ENCODE results near the gene DBNDD2.

Gene DBNDD2, protein sequence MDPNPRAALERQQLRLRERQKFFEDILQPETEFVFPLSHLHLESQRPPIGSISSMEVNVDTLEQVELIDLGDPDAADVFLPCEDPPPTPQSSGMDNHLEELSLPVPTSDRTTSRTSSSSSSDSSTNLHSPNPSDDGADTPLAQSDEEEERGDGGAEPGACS

DNA sequence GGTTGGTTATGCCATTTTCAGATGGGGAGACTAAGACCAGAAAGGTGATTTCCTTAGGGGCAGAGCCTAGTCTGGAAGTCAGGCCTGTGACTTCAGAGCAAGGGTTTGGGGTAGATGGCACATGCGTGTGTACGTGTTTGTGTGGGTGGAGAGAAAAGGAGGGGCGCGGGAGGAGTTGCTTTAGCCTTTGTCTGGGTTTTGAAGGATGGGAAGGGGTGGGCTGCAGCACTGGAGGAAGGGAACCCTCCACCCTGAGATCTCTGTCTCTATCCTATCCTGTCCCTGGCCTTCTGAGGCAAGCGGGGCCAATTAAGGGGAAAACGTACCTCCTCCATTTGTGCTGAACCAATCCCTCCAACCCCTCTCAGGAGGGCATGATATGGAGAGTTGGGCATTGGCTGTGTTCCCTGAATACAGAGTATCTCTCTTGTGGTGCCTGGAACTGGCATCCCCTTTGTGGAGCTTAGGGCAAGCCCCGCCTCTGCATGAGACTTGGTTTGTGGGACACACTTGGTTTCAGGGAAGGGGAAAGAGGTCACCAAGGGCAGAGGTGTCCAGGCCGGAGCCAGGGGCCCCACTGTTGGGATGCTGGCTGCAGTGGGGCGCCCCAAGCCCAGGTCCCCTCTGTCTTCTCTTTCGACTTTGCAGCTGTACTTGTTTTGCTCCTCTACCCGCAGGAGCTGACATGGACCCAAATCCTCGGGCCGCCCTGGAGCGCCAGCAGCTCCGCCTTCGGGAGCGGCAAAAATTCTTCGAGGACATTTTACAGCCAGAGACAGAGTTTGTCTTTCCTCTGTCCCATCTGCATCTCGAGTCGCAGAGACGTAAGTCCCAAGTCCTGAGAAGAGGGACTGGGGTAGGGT lies at the start of gene DBNDD2:
TSS of gene DBNDD2 (plus strand) at position 507 of the 863 bp plus-strand sequence. CDS start at position 686, 179 bp downstream.
- DNase-seq (ENCODE audit: low spot score) = no peak

DNA sequence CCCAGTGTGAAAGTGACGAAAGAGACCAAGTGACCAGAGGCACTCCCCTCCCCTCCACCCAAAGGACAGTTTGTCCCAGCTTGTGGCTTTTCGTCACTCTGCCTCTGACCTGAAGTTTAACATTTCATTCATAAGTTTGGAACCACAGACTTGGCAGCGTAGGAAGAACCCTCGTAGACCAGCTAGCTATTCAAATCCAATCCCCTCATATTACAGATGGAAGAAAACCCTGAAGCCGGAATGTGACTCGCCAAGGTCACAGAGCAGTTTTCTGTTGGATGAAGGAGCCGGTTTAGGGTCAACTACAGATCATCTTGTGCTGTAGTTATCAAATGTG lies 49.1 kb upstream of the DBNDD2 start:
- no peak for DNase-seq (ENCODE audit: low spot score)

DNA sequence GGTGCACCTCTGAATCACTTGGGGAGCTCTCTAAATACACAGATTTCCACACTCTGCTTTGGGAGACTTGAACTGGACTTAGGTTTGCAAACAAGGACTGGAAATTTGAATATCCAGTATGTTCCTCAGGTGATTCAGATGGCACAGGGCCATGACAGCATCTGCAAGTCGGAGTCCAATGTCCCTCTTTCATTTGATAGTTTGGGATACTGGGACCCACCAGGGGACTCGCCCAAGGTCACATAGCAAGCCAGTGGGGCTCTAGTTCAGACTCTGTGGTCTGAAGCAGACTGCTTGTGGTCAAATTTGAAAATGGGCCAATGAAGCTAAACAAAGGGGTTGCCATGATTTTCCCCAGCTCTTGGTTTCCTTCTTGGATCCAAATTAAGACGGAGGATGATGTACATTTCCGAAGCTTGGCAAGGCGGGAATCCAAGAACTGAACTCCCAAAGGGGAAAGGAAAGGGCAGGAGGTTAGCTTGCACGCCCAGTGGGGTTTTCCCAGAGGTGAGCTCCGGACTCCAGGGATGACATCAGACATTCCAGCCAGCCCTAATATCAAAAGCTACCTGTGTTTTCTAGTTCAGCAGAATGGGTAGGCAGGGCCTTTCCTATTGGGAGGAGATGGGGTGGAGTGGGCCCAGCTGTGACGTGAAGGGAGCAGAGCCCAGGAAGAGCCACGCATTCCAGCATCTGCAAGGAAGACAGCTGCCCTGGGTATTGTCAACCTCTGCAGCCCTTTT lies 48.5 kb upstream of the DBNDD2 start:
- no peak for DNase-seq (ENCODE audit: low spot score)

DNA sequence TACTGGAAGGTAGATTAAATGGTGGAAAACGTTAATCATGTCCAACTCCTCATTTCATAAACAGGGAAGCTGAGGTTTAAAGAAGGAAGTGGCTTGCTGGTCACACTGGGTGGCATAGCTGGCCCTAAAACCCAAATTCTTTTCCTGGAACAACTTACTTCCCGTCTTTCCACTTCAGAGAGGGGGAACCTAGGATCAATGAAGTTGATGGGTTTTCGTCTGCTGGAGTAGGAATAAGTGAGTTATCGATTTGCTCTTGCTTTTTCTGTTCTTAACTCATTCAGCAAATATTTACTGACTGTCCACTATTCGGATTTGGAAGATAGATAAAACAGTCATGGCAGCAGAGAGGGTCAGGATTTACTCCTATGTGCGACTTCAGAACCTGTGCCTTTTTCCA lies 46.3 kb upstream of the DBNDD2 start:
- DNase-seq (ENCODE audit: low spot score) = no peak

DNA sequence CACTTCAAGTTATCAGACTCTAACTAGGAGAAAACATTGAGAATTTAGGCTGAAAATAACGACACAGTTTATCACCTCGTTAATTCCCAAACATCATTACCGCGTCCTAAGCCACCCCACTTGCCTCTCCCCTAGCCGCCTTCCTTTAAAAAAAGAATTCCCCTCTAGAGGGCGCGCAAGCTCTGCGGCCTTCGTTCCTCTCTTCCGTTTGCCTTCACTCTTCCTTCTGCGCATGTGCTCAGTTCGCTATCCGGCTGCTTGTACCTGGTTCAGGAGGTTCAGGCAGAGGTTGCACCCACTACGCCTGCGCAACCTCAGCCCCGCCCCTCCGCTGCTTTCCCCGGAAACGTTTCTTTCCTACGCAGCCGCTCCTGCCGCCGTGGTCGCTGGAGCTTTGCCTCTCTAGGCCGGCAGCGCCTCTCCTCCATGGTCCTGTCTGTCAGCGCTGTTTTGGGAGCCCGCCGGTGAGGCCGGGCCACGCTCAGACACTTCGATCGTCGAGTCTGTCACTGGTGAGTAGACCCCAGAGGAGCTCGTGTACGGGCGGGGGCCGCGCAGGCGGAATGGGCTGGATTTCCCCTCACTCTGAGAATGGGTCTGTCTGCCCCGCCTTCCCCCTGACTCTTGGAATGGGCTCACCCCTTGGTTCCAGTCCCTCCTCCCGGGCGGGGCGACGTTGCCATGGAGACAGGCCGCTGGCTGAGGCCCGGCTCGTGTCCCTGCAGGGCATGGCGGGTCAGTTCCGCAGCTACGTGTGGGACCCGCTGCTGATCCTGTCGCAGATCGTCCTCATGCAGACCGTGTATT lies 45.1 kb upstream of the DBNDD2 start, which contains the start of gene SYS1:
TSS of gene SYS1 (plus strand) at position 353 of the 807 bp plus-strand sequence. CDS start at position 729, 376 bp downstream.
- DNase-seq (ENCODE audit: low spot score) = peak; percentile 99

DNA sequence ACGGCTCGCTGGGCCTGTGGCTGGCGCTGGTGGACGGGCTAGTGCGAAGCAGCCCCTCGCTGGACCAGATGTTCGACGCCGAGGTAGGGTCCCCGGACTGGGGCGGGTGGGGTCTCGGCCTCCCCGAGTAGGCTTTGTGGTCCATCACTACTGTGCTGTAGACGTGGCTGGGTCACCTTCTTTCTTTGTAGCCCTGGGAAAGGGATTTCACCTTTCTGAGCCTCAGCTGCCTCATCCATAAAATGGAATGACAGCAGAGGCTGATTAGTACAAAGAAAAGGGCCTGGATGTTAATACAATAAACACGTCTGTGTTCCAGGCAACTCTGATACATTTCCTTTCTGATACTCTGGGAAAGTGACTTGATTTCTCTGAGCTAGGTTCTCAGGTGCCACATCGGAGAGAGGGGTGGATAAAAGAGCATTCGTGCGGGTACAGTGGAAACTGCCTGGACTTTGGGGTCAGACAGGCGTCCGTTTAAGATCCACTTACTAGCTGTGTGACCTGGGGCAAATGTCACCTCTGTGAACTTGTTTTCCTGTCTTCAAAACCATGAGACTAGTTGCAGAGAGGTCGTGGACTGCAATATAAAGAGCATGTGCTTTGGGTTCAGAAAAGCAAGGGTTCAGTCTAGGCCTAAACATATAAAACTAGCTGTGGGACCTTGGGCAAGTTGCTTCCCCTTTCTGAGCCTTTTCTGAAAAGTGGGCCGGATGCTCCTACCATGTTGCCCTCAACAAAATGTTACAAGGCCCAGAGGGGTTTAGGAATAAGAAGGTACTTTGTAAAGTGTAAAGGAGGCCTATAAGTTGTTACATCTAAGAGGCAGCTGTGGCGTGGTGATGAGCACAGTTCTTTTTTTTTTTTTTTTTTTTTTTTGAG lies 44.2 kb upstream of the DBNDD2 start:
- DNase-seq (ENCODE audit: low spot score) = no peak

DNA sequence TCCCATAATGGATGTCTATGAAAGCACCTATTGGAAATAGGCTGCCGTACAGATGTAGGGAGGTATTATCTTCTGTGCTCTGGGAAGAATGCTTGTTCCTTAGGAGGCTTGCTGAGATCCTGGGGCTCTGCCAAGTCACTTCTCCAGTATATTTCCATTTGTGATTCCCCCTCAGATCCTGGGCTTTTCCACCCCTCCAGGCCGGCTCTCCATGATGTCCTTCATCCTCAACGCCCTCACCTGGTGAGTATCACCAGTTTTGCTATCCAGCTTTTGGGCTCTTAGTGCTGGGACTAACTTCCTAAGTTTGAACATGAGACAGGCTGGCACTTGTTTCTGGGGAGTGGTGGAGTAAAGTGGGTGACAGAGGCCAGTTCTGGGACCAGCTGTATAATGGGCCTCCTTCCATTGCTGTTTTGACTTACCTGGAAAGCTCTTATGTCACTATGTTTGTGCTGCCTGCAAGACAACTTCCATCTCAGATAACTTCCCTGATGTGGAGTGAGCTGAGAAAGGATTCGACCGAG lies 42.6 kb upstream of the DBNDD2 start:
- DNase-seq (ENCODE audit: low spot score) = no peak

DNA sequence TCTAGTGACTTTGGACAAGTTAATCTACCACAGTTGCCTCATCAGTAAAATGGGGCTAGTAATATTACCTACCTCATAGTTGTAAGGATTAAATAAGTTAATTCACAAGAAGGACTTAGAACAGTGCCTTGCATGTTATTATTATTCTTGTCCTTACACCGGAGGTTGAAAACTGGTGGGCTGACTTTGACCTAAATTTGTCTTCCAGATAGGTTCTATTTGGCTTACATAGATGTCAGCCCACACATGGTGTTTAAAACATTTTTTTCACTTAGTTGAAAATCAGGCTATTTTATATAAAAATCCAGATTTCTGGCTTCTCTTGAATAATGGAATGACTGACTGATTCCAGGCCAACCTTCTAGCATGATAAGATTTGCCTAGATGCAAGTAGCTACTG lies 41.9 kb upstream of the DBNDD2 start:
- no peak for DNase-seq (ENCODE audit: low spot score)

DNA sequence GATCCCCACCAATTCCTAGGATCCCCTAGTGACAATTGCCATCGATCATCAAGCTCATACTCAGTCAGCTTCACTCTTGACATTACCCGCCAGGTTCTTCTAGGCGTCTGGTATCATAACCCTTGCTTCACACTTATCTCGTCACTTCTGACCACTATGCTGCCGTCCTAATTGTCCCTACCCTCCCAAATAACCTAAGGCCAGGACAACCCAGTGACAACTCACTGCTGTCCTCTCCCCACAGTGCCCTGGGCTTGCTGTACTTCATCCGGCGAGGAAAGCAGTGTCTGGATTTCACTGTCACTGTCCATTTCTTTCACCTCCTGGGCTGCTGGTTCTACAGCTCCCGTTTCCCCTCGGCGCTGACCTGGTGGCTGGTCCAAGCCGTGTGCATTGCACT lies 41.5 kb upstream of the DBNDD2 start:
- no peak for DNase-seq (ENCODE audit: low spot score)

DNA sequence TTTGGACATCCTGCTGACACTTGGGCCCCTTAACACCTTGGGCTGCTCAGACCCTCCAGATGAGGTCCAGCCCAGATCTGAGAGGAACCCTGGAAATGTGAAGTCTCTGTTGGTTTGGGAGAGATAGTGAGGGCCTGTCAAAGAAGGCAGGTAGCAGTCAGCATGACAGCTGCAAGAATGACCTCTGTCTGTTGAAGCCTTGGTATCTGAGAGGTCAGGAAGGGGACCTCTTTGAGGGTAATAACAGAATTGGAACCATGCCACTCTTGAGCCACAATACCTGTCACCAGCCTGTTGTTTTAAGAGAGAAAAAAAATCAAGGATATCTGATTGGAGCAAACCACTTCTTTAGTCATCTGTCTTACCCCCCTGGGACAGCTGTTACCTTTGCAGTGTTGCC lies 41.0 kb upstream of the DBNDD2 start:
- DNase-seq (ENCODE audit: low spot score) = no peak

DNA sequence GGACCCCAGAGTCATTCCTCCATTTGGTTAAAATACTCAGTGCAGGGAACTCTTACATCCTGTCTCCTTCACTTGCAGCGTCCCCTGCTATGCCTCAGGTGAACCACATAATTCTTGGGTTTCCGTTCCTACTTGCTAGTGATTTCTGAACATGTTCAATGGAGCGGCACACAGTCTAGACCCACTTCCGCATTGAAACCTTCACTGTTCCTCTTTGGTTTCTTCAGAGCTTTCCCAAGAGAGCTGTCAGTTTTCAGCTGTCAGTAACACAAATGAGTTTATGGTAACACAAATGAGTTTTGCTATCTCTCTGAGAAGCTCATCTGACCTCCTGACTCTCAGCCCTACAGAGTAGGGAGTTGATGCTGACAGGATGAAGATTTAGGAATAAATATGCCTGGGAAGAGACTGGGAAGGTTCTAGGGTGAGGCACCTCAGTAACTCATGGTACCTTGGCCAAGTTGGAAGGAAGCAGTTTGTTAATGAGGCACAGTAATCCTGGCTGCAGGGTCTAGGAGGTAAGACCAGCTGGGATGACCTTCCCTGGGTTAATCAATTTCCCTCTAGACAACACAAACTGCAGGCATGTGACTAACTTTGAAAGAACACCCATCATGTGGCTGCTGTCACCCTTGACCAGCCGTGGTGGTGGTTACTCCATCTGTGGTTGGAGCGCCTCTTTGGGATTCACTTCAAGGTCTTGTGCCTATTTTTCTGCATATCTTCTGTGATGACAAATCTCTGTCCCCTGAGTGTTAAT lies 39.7 kb upstream of the DBNDD2 start:
- DNase-seq (ENCODE audit: low spot score) = peak; percentile 74

DNA sequence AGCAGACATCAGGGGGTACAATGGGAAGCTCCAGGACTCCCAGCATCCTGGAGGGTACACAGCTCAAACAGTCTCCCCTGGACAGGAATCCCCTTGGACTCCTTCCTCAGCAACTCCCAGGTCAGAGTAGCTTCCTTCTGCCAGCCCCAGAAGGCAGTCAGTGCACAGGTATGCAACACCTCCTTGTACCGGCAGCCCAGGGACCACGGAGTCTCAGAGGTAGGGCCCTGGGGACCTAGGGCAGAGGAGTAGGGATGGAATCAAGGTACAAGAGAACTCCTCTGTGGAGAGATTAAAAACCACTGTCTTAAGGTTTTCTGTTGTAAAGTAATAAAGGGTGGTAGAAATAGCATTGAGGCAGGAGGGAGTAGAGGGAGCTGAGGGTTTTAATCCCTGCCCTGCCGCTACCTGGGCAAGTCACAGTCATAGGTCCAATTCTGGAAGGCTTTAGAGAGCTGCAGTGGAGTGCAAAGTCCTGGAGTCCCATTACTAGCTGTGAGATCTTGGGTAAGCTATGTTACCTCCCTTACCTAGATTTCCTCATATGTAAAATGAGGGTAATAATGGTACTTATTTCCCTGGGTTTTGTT lies 37.4 kb upstream of the DBNDD2 start:
- no peak for DNase-seq (ENCODE audit: low spot score)

DNA sequence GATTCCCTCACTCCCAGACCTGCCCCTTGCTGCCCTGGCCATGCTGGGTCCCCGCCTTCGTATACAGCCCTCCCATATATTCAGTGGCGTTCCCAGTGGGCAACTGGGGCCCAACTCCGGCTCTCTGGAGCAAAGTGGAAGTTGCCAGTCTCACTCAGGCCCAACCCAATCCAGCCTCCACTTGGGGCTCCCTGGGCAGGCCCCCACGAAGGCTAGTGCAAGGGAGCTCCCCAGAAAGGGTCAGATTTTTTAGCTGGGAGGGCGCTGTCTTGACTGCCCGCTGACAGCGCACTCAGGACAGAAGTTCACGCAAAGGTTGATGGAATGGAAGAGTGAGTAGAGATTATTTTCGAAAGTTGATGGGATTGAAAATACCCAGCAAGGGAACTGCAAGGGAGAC lies 35.8 kb upstream of the DBNDD2 start:
- DNase-seq (ENCODE audit: low spot score) = no peak

DNA sequence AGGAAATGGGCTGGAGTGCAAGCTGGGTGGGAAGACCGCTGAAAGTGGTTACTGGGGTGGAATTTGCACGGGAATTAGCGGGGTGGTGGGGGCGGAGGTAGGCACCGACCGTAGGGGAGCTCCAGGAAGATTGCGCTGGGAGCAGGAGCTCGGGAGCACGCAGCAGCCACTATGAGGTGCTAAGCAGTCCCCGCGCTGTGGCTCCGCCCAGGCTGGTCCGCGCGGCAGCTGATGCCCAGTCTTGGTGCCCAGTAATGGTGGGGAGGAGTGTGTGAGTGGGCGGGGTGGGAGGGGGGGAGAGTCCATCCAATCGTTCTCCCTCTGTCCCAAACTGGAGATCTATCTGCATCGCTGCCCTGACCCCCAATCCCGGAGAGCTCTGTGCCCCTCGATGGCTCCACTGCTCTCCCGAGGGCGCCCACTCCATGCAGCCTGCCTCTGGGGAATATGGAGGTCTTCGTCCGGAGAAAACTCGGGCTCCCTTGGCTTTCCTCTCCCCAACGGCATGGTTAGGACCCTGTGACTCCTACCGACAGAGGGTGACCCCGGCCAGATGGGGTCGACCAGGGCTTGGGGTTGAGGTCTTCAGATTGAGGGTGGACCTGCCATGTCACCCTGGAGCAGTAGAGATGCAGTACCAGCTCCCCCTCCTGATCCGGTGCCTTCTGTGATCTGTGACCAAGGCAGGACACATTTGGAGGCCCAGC lies 35.3 kb upstream of the DBNDD2 start:
- no peak for DNase-seq (ENCODE audit: low spot score)

DNA sequence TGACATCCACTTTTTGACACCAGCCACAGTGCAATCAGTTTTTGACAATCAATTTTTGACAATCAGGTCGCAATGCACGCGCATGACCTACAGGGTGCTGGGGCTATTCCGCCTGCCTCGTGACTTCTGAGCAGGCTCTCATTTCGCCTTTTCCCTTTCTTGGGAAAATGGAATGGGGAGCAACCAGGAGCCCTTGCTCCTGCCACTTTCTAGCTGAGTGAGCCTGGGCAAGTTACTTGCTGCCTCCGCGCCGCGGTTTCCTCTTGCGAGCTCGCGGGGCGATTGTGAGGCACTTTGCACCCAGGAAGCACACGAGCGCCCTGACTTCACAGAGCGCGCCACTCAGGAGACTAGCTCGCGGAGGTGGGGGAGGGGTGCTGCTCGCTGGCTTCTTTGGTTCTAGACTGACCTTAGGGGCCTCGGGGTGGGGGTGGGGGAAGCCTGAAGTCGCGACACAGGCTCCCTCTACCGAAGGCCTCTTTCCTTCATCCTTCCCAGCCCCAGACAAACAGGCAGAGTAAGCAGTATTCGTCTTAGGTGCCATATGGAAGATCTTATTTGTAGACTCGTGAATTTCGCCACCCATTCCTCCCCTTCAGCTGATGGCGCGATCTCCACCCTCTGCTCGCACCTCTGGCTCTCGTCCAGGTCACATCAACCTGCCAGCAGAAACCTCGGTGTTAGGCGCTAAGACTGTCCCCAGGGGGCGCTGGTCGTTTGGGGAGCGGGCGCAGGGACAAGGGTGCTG lies 34.6 kb upstream of the DBNDD2 start:
- DNase-seq (ENCODE audit: low spot score) = peak; percentile 90

DNA sequence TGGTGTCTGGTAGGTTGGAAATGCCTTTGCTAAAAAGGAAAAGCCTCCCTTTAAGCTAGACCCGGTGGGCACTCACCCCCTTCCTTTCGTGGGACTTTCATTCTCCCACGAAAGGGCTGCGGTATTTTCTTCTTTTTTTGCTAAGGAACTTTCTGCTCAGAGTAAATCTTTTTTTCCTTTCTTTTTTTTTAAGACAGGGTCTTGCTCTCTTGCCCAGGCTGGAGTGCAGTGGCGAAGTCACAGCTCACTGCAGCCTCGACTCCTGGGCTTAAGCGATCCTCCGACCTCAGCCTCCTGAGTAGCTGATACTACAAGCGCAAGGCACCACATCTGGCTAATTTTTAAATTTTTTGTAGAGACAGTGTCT lies 34.0 kb upstream of the DBNDD2 start:
- no peak for DNase-seq (ENCODE audit: low spot score)

DNA sequence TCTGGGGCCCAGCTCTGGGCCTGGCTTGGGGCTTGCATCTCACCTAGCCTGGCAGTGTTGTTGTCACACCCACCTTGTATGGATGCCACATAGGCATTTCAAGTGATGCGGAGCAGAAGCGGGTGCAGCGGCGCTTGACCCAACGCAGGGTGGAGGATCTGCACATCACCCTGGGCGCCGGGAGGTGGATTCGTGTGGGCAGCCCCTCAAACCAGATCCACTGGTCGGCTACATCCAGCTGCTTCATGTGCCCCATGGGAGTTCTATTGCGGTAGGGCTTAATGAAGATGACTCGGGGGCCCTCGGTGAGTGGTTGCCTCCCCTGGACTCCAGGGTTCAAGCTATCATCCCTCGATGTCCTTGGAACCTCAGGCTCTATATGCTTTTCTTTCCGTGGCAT lies 33.1 kb upstream of the DBNDD2 start:
- DNase-seq (ENCODE audit: low spot score) = no peak

DNA sequence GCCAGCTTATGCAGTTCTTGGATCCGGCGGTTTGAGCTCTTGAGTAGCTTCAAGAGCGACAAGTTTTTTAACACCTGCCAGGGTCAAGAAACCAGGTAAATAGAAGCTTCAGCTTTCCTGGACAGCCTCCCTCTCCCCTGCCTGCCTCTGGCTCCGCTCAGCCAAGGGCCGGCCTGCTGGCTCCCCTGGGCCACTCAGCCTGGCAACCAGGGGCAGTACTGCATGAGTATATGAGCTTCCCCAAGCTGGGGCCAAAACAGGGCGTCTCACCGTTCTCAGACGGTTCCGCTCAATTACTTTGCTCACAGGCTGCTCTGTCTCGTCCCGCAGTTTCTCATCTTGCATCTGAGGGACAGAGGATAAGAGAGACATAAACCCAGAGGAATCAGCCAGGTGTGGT lies 30.8 kb upstream of the DBNDD2 start:
- no peak for DNase-seq (ENCODE audit: low spot score)
